Neural crest cell (in vitro differentiated cells): Measurements from ENCODE around the gene MAGEB17. TPM values are rescaled to one million over a fixed set of nuclear protein-coding genes. Genes with fewer than 3 reads are reported as not detected.

Experiments
- DNase-seq: peaks from one replicate; pipeline ENCODE4 v3.0.0; 2021; ENCODE audit warnings: low read depth, mixed read lengths, low spot score
- H3K27ac Mint-ChIP-seq: one replicate; pipeline ENCODE4 v1.8.0; 2021; ENCODE audit warnings: mild to moderate bottlenecking, mixed read lengths; ENCODE audit not compliant: unreplicated experiment
- H3K27me3 Mint-ChIP-seq: 2 replicates; pipeline ENCODE4 v1.8.0; 2021; ENCODE audit warnings: low read depth, mild to moderate bottlenecking, mixed read lengths
- H3K36me3 Mint-ChIP-seq: 2 replicates; pipeline ENCODE4 v1.8.0; 2021; ENCODE audit warnings: low read depth, mild to moderate bottlenecking, mixed read lengths
- H3K4me1 Mint-ChIP-seq: 2 replicates; pipeline ENCODE4 v1.8.0; 2021; ENCODE audit warnings: mixed read lengths
- H3K4me3 Mint-ChIP-seq: one replicate; pipeline ENCODE4 v1.8.0; 2021; ENCODE audit warnings: mild to moderate bottlenecking, mixed read lengths
- H3K9me3 Mint-ChIP-seq: 2 replicates; pipeline ENCODE4 v1.8.0; 2021; ENCODE audit warnings: mixed read lengths
- CTCF ChIP-seq: fragments of 200-600 bp; sonication (generic); conservative IDR thresholded peaks from 2 replicates; pipeline ENCODE4 v1.5.0; 2021; ENCODE audit warnings: antibody characterized with exemption, mild to moderate bottlenecking
- total RNA-seq: library from RNA; stranded (reverse); gene quantifications from 2 replicates; pipeline ENCODE4 v1.2.1, GENCODE V29; 2021

The MAGEB17 gene
- total RNA-seq, 1 donor from 2014 or later = not detected

GRCh38 chrX:16199343-16199742 lies 32.1 kb downstream of the MAGEB17 start:
- H3K27me3 Mint-ChIP-seq = peaks cover 3% of the 10 kb centered on the region
- no peaks in the 10 kb centered on the region for H3K36me3 Mint-ChIP-seq
- no peak for DNase-seq
- no peak for TF ChIP-seq CTCF
- peaks cover 4% of the 10 kb centered on the region for H3K4me1 Mint-ChIP-seq
- H3K4me3 Mint-ChIP-seq = no peak overlapping the region
- H3K9me3 Mint-ChIP-seq = peaks cover 5% of the 10 kb centered on the region
- no peak overlapping the region for H3K27ac Mint-ChIP-seq

- Mint-ChIP-seq H3K4me3 (no peak overlapping the region), H3K27me3 (peaks cover 3% of the 10 kb centered on the region), H3K36me3 (no peaks in the 10 kb centered on the region), H3K9me3 (peaks cover 5% of the 10 kb centered on the region), H3K27ac (no peak overlapping the region), H3K4me1 (no peaks in the 10 kb centered on the region)
- DNase-seq = no peak
- no peak for TF ChIP-seq CTCF
Measured at GRCh38 chrX:16202943-16203342, 35.7 kb downstream of the MAGEB17 start.

GRCh38 chrX:16204538-16204937 lies 37.3 kb downstream of the MAGEB17 start:
- no peaks in the 10 kb centered on the region for H3K4me1 Mint-ChIP-seq
- no peaks in the 10 kb centered on the region for H3K36me3 Mint-ChIP-seq
- no peak overlapping the region for H3K4me3 Mint-ChIP-seq
- no peak for TF ChIP-seq CTCF
- peaks cover 3% of the 10 kb centered on the region for H3K27me3 Mint-ChIP-seq
- H3K9me3 Mint-ChIP-seq = peaks cover 5% of the 10 kb centered on the region
- H3K27ac Mint-ChIP-seq = no peak overlapping the region
- DNase-seq = no peak

- DNase-seq = no peak
- Mint-ChIP-seq H3K4me3 (no peak overlapping the region), H3K36me3 (no peaks in the 10 kb centered on the region), H3K4me1 (no peaks in the 10 kb centered on the region), H3K9me3 (peaks cover 5% of the 10 kb centered on the region), H3K27ac (no peak overlapping the region), H3K27me3 (peaks cover 3% of the 10 kb centered on the region)
- TF ChIP-seq CTCF = no peak
Measured at GRCh38 chrX:16205840-16206239, 38.6 kb downstream of the MAGEB17 start.

- Mint-ChIP-seq H3K27me3 (peaks cover under 1% of the 10 kb centered on the region), H3K36me3 (no peaks in the 10 kb centered on the region), H3K4me1 (no peaks in the 10 kb centered on the region), H3K4me3 (no peak overlapping the region), H3K27ac (no peak overlapping the region), H3K9me3 (peaks cover 5% of the 10 kb centered on the region)
- no peak for DNase-seq
- TF ChIP-seq CTCF = no peak
Measured at GRCh38 chrX:16207634-16208033, 40.4 kb downstream of the MAGEB17 start.

GRCh38 chrX:16208601-16209000 lies 41.3 kb downstream of the MAGEB17 start:
- no peak for DNase-seq
- Mint-ChIP-seq H3K27me3 (no peaks in the 10 kb centered on the region), H3K36me3 (no peaks in the 10 kb centered on the region), H3K9me3 (peaks cover 5% of the 10 kb centered on the region), H3K4me3 (no peak overlapping the region), H3K27ac (no peak overlapping the region), H3K4me1 (no peaks in the 10 kb centered on the region)
- no peak for TF ChIP-seq CTCF
